GM23248 (cell line): ENCODE data around the gene RPP21.

Experiments used
- EZH2 ChIP-seq: fragments of 200-600 bp; sonication (generic); IDR thresholded peaks from 2 replicates; pipeline ENCODE4 v1.6.1; 2018; ENCODE audit warnings: antibody characterized with exemption, mild to moderate bottlenecking; ENCODE audit not compliant: insufficient read depth, poor library complexity, severe bottlenecking
- EZH2phosphoT487 ChIP-seq: fragments of 200-600 bp; sonication (generic); IDR thresholded peaks from 2 replicates; pipeline ENCODE4 v1.6.1; 2018; ENCODE audit warnings: antibody characterized with exemption, moderate library complexity, mild to moderate bottlenecking, low read depth; ENCODE audit not compliant: insufficient read depth

- TF ChIP-seq EZH2 (no peak), EZH2phosphoT487 (no peak)
These were observed 35.5 kb downstream of the RPP21 start for GRCh38 chr6:30380464-30380863.
